ENCODE measurements around the gene HRNR.
"Not testable (repeated sequence)": the region's sequence is repeated elsewhere in the genome, so short reads cannot be mapped to it uniquely, and the experiment has no call there.

GRCh38 chr1:152215604-152216003 lies 8.4 kb downstream of the HRNR start:
- TF ChIP-seq POLR2A (IDR thresholded peaks at IDR 0.05): not testable (repeated sequence)
- TF ChIP-seq, protein P1, sequence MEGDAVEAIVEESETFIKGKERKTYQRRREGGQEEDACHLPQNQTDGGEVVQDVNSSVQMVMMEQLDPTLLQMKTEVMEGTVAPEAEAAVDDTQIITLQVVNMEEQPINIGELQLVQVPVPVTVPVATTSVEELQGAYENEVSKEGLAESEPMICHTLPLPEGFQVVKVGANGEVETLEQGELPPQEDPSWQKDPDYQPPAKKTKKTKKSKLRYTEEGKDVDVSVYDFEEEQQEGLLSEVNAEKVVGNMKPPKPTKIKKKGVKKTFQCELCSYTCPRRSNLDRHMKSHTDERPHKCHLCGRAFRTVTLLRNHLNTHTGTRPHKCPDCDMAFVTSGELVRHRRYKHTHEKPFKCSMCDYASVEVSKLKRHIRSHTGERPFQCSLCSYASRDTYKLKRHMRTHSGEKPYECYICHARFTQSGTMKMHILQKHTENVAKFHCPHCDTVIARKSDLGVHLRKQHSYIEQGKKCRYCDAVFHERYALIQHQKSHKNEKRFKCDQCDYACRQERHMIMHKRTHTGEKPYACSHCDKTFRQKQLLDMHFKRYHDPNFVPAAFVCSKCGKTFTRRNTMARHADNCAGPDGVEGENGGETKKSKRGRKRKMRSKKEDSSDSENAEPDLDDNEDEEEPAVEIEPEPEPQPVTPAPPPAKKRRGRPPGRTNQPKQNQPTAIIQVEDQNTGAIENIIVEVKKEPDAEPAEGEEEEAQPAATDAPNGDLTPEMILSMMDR (IDR thresholded peaks at IDR 0.05): not testable (repeated sequence)

All from esophagus squamous epithelium (tissue), 4 donors.